IPS-20b (cell line): ENCODE measurements around the gene ENHO.

Experiments used
- H3K27ac ChIP-seq: one replicate; pipeline ENCODE4 v1.5.1; 2013; ENCODE audit warnings: low read length
- H3K27me3 ChIP-seq: 2 replicates; pipeline ENCODE4 v1.6.1; 2013; ENCODE audit warnings: mild to moderate bottlenecking, low read length, inconsistent platforms; ENCODE audit not compliant: insufficient read depth
- H3K36me3 ChIP-seq: 2 replicates; pipeline ENCODE4 v1.6.1; 2013; ENCODE audit warnings: low read depth, mild to moderate bottlenecking, inconsistent platforms, low read length, moderate library complexity; ENCODE audit not compliant: insufficient read depth
- H3K4me1 ChIP-seq: 2 replicates; pipeline ENCODE4 v1.6.1; 2013; ENCODE audit warnings: mild to moderate bottlenecking, control low read depth, inconsistent platforms, low read length, moderate library complexity; ENCODE audit not compliant: insufficient read depth
- H3K4me3 ChIP-seq: 2 replicates; pipeline ENCODE4 v1.5.1; 2013; ENCODE audit warnings: mild to moderate bottlenecking, low read length, inconsistent platforms
- H3K9ac ChIP-seq: 2 replicates; pipeline ENCODE4 v1.6.1; 2013; ENCODE audit warnings: low read depth, mild to moderate bottlenecking, inconsistent platforms, low read length, moderate library complexity
- H3K9me3 ChIP-seq: 2 replicates; pipeline ENCODE4 v1.6.1; 2013; ENCODE audit warnings: mild to moderate bottlenecking, low read depth, low read length, inconsistent platforms; ENCODE audit not compliant: insufficient read depth

ENHO gene

GRCh38 chr9:34501889-34502425, 20.8 kb downstream of the ENHO start:
- Histone ChIP-seq H3K4me3 (no peak overlapping the region), H3K36me3 (no peaks in the 10 kb centered on the region), H3K9me3 (no peaks in the 10 kb centered on the region), H3K9ac (no peak overlapping the region), H3K4me1 (no peaks in the 10 kb centered on the region), H3K27ac (no peak overlapping the region), H3K27me3 (no peaks in the 10 kb centered on the region)

GRCh38 chr9:34501372-34501771, 21.4 kb downstream of the ENHO start:
- H3K27ac ChIP-seq, result no peak overlapping the region
- no peaks in the 10 kb centered on the region for H3K9me3 ChIP-seq
- H3K4me3 ChIP-seq, result no peak overlapping the region
- H3K36me3 ChIP-seq, result no peaks in the 10 kb centered on the region
- no peaks in the 10 kb centered on the region for H3K27me3 ChIP-seq
- H3K4me1 ChIP-seq, result no peaks in the 10 kb centered on the region
- H3K9ac ChIP-seq, result no peak overlapping the region

GRCh38 chr9:34500623-34501267, 22.0 kb downstream of the ENHO start:
- no peaks in the 10 kb centered on the region for H3K27me3 ChIP-seq
- H3K4me3 ChIP-seq, result no peak overlapping the region
- H3K27ac ChIP-seq, result no peak overlapping the region
- no peaks in the 10 kb centered on the region for H3K9me3 ChIP-seq
- no peaks in the 10 kb centered on the region for H3K36me3 ChIP-seq
- H3K4me1 ChIP-seq, result no peaks in the 10 kb centered on the region
- H3K9ac ChIP-seq, result no peak overlapping the region

GRCh38 chr9:34499076-34499475, 23.7 kb downstream of the ENHO start:
- Histone ChIP-seq H3K27me3 (no peaks in the 10 kb centered on the region), H3K4me3 (no peak overlapping the region), H3K36me3 (no peaks in the 10 kb centered on the region), H3K9ac (no peak overlapping the region), H3K9me3 (no peaks in the 10 kb centered on the region), H3K4me1 (no peaks in the 10 kb centered on the region), H3K27ac (no peak overlapping the region)

GRCh38 chr9:34498553-34498952, 24.2 kb downstream of the ENHO start:
- Histone ChIP-seq H3K27me3 (no peaks in the 10 kb centered on the region), H3K36me3 (no peaks in the 10 kb centered on the region), H3K9me3 (no peaks in the 10 kb centered on the region), H3K9ac (no peak overlapping the region), H3K27ac (no peak overlapping the region), H3K4me3 (no peak overlapping the region), H3K4me1 (no peaks in the 10 kb centered on the region)

GRCh38 chr9:34496149-34496712, 26.6 kb downstream of the ENHO start:
- H3K4me1 ChIP-seq, result no peaks in the 10 kb centered on the region

GRCh38 chr9:34493972-34494535, 28.7 kb downstream of the ENHO start:
- no peaks in the 10 kb centered on the region for H3K36me3 ChIP-seq
- H3K27me3 ChIP-seq, result no peaks in the 10 kb centered on the region; the same call in 1 of the 2 replicates
- H3K27ac ChIP-seq, result no peak overlapping the region
- H3K4me1 ChIP-seq, result no peaks in the 10 kb centered on the region
- H3K9me3 ChIP-seq, result no peaks in the 10 kb centered on the region
- no peak overlapping the region for H3K4me3 ChIP-seq
- no peak overlapping the region for H3K9ac ChIP-seq

More at GRCh38 chr9:34496149-34496712, 26.6 kb downstream of the ENHO start:
- no peaks in the 10 kb centered on the region for H3K27me3 ChIP-seq
- H3K27ac ChIP-seq, result no peak overlapping the region
- H3K36me3 ChIP-seq, result no peaks in the 10 kb centered on the region
- H3K9ac ChIP-seq, result no peak overlapping the region
- H3K9me3 ChIP-seq, result no peaks in the 10 kb centered on the region
- H3K4me3 ChIP-seq, result no peak overlapping the region

GRCh38 chr9:34492051-34492450, 30.7 kb downstream of the ENHO start:
- H3K9ac ChIP-seq, result no peak overlapping the region
- no peak overlapping the region for H3K4me3 ChIP-seq
- H3K27ac ChIP-seq, result no peak overlapping the region

GRCh38 chr9:34491596-34491995, 31.2 kb downstream of the ENHO start:
- H3K4me3 ChIP-seq, result no peak overlapping the region
- no peaks in the 10 kb centered on the region for H3K4me1 ChIP-seq
- H3K27me3 ChIP-seq, result peaks cover 7% of the 10 kb centered on the region; the same call in 1 of the 2 replicates
- no peak overlapping the region for H3K9ac ChIP-seq
- H3K36me3 ChIP-seq, result no peaks in the 10 kb centered on the region
- H3K27ac ChIP-seq, result no peak overlapping the region
- no peaks in the 10 kb centered on the region for H3K9me3 ChIP-seq

More at GRCh38 chr9:34492051-34492450, 30.7 kb downstream of the ENHO start:
- no peaks in the 10 kb centered on the region for H3K9me3 ChIP-seq
- H3K4me1 ChIP-seq, result no peaks in the 10 kb centered on the region
- H3K27me3 ChIP-seq, result peaks cover 7% of the 10 kb centered on the region; the same call in 1 of the 2 replicates
- H3K36me3 ChIP-seq, result no peaks in the 10 kb centered on the region

- H3K9me3 ChIP-seq, result no peaks in the 10 kb centered on the region
- H3K4me1 ChIP-seq, result no peaks in the 10 kb centered on the region
- no peak overlapping the region for H3K4me3 ChIP-seq
- H3K9ac ChIP-seq, result no peak overlapping the region
- no peak overlapping the region for H3K27ac ChIP-seq
- H3K36me3 ChIP-seq, result no peaks in the 10 kb centered on the region
- H3K27me3 ChIP-seq, result peaks cover 7% of the 10 kb centered on the region; the same call in 1 of the 2 replicates
Measured at GRCh38 chr9:34490760-34491159, 32.0 kb downstream of the ENHO start.

GRCh38 chr9:34490360-34490759, 32.4 kb downstream of the ENHO start:
- Histone ChIP-seq H3K9me3 (no peaks in the 10 kb centered on the region), H3K27me3 (peaks cover 7% of the 10 kb centered on the region; the same call in 1 of the 2 replicates)

GRCh38 chr9:34486572-34486971, 36.2 kb downstream of the ENHO start:
- H3K4me3 ChIP-seq, result no peak overlapping the region
- no peaks in the 10 kb centered on the region for H3K36me3 ChIP-seq
- H3K27ac ChIP-seq, result no peak overlapping the region
- no peak overlapping the region for H3K9ac ChIP-seq
- peaks cover 7% of the 10 kb centered on the region; the same call in 1 of the 2 replicates for H3K27me3 ChIP-seq
- no peaks in the 10 kb centered on the region for H3K9me3 ChIP-seq
- H3K4me1 ChIP-seq, result no peaks in the 10 kb centered on the region

More at GRCh38 chr9:34490360-34490759, 32.4 kb downstream of the ENHO start:
- H3K27ac ChIP-seq, result no peak overlapping the region
- no peak overlapping the region for H3K9ac ChIP-seq
- no peak overlapping the region for H3K4me3 ChIP-seq
- no peaks in the 10 kb centered on the region for H3K36me3 ChIP-seq
- no peaks in the 10 kb centered on the region for H3K4me1 ChIP-seq
